Measurements from ENCODE around the gene CDK2. TPM values are rescaled to one million over a fixed set of nuclear protein-coding genes. Genes with fewer than 3 reads are reported as not detected.
"Not testable (repeated sequence)": the region's sequence is repeated elsewhere in the genome, so short reads cannot be mapped to it uniquely, and the experiment has no call there.

Gene CDK2
- total RNA-seq (2014; rRNA removed; shearing (Covaris generic)), result 44.7 and 52.3 TPM in 2 replicates

DNA sequence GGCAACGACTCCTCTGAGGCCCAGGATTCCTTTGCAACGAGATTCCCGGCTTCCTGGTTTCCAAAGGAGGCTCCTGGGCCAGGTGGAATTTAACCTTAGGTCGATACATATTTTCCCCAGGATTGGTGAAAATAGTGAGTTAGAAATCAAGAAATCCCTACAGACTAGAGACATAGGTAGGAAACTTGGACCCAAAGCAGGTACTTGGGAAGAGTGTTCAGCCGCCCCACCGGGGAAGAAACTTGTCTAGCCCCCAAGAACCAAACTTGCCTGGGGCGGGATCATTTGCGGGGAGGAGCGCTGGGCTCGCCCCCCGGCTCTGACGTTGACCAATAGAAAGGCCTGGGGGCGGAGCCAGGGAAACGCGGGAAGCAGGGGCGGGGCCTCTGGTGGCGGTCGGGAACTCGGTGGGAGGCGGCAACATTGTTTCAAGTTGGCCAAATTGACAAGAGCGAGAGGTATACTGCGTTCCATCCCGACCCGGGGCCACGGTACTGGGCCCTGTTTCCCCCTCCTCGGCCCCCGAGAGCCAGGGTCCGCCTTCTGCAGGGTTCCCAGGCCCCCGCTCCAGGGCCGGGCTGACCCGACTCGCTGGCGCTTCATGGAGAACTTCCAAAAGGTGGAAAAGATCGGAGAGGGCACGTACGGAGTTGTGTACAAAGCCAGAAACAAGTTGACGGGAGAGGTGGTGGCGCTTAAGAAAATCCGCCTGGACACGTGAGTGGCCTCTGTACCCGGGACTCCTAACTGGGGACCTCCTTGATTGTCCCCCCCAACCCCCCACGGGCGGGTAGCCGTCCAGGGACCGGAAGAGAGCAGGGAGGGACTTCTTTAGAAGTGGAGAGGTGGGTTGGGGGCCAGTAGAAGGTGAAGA lies at the start of gene CDK2:
CDK2 (plus strand) TSS at position 423 of the 874 bp plus-strand sequence; CDS start at position 602, 179 bp downstream.
- in situ Hi-C loops (cut with HindIII; ENCODE audit: low sequenced_read_pairs), result no loop called here
- DNase-seq (ENCODE audit: low spot score), result peak; percentile 85

DNA sequence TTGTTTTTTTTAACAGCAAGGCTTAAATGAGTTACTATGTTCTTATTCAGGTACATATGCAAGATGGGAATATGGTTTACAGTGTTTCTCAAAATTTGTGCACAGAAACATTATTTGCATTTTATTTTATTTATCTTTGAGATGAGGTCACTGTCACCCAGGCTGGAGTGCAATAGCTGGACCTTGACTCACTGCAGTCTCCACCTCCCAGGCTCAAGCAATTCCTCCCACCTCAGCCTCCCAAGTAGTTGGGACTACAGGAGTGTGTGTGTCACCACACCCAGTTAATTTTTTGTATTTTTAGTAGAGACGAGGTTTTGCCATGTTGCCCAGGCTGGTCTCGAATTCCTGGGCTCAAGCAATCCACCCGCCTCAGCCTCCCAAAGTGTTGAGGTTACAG lies 47.6 kb upstream of the CDK2 start:
- DNase-seq (ENCODE audit: low spot score); in situ Hi-C loops (cut with HindIII; ENCODE audit: low sequenced_read_pairs): not testable (repeated sequence)

GRCh38 chr12:55922126-55922525 lies 44.5 kb upstream of the CDK2 start:
- DNase-seq (ENCODE audit: low spot score), result no peak
- in situ Hi-C loops (cut with HindIII; ENCODE audit: low sequenced_read_pairs), result no loop called here

DNA sequence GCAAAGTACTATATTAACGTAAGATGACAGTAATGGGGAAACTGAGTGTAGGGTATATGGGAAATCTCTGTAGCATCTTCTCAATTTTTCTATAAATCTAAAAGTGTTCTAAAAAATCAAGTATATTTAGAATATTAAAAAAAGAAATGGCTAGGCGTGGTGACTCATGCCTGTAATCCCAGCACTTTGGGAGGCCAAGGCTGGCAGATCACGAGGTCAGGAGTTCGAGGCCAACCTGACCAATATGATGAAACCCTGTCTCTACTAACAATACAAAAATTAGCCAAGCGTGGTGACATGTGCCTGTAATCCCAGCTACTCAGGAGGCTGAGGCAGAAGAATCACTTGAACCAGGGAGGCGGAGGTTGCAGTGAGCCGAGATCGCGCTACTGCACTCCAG lies 43.0 kb upstream of the CDK2 start:
- in situ Hi-C loops (cut with HindIII; ENCODE audit: low sequenced_read_pairs), result not testable (repeated sequence)

GRCh38 chr12:55925371-55925770 lies 41.3 kb upstream of the CDK2 start:
- in situ Hi-C loops (cut with HindIII; ENCODE audit: low sequenced_read_pairs), result no loop called here
- no peak for DNase-seq (ENCODE audit: low spot score)

More for the DNA sequence above, 43.0 kb upstream of the CDK2 start:
- DNase-seq (ENCODE audit: low spot score), result not testable (repeated sequence)

GRCh38 chr12:55925870-55926737 lies 40.5 kb upstream of the CDK2 start:
- DNase-seq (ENCODE audit: low spot score), result peak; percentile 27
- in situ Hi-C loops (cut with HindIII; ENCODE audit: low sequenced_read_pairs), result no loop called here

DNA sequence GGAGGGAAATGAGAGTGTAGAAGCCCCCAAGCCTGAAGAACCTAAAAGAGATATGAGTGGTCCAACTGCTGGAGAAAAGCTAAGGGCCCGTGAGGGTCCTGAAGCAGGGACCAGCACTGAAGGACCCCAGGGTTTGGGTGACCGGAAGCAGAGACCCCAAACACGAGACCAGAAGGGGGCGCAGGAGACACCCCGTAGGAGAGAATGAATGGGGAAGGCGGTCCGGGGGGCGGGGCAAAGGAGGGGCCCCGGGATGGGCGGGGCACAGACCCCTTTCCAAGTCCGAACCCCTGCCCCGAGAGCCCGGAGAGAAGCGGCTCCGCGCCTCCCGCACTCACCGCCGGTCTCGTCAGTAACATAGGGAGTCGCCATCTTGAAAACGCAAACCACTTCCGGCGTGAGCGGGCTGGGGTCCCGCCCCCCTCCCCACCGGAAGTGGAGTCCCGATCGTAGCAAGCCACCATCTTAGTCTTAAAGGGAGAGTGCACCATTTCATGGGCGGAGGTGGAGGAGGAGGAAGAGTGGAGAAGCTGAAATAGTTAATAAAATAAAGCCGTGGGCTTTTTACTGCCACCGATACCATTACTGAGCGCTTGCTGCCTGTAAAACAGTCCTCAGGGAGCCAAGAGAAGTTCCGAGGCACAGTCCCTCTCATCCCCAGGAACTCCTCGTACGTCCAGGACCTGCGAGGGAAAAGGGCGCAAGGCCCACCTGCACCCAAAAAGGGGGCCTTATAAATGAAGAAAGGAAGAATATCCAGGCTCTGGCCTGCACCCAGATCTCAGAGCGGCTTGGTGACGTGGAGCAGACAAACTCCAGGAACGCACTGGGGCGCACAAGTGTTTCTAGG lies 39.7 kb upstream of the CDK2 start:
- in situ Hi-C loops (cut with HindIII; ENCODE audit: low sequenced_read_pairs), result no loop called here

GRCh38 chr12:55927588-55928502 lies 38.8 kb upstream of the CDK2 start, which contains the start of gene PYM1:
TSS of gene PYM1 (minus strand) at chr12:55927894. CDS start at chr12:55927761, 133 bp downstream.
- peak; percentile 86 for DNase-seq (ENCODE audit: low spot score)
- in situ Hi-C loops (cut with HindIII; ENCODE audit: low sequenced_read_pairs), result no loop called here

More for the DNA sequence above, 39.7 kb upstream of the CDK2 start:
- peak; percentile 93 for DNase-seq (ENCODE audit: low spot score)

DNA sequence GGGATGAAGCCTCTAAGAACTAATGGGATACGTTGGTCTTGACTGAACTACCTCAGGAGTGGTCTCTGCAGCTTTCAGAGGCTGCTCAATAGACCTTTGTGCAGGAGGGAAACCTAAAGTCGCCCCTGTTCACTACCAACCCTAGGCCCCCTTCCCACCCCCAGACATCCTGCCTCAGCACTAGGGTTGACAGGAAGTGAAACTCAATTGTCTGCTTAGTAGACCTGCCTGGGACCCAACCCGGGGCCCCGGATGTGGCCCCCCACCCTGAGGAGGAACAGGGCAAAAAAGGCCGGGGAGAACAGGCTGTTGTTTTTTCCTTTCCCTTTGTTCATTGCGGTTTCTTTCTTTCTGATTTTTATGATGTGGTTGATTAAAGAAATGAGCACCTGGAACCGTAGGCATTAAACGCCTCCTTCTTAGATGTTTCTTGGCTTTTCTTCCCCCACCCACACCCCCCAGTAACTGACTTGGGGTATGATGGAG lies 37.3 kb upstream of the CDK2 start:
- in situ Hi-C loops (cut with HindIII; ENCODE audit: low sequenced_read_pairs), result no loop called here

GRCh38 chr12:55930771-55931316 lies 35.8 kb upstream of the CDK2 start, which contains the start of gene DGKA:
TSS of gene DGKA (plus strand) at chr12:55931162. CDS start at chr12:55936504, 5,342 bp downstream.
- in situ Hi-C loops (cut with HindIII; ENCODE audit: low sequenced_read_pairs), result no loop called here
- peak; percentile 80 for DNase-seq (ENCODE audit: low spot score)

More for the DNA sequence above, 37.3 kb upstream of the CDK2 start:
- DNase-seq (ENCODE audit: low spot score), result no peak

GRCh38 chr12:55931317-55931779 lies 35.3 kb upstream of the CDK2 start:
- in situ Hi-C loops (cut with HindIII; ENCODE audit: low sequenced_read_pairs), result no loop called here
- peak; percentile 47 for DNase-seq (ENCODE audit: low spot score)

GRCh38 chr12:55931780-55932550 lies 34.7 kb upstream of the CDK2 start:
- peak; percentile 58 for DNase-seq (ENCODE audit: low spot score)
- in situ Hi-C loops (cut with HindIII; ENCODE audit: low sequenced_read_pairs), result no loop called here

- in situ Hi-C loops (cut with HindIII; ENCODE audit: low sequenced_read_pairs), result no loop called here
- peak; percentile 52 for DNase-seq (ENCODE audit: low spot score)
These were observed 34.1 kb upstream of the CDK2 start for GRCh38 chr12:55932551-55932910.

GRCh38 chr12:55933169-55933798 lies 33.3 kb upstream of the CDK2 start:
- DNase-seq (ENCODE audit: low spot score), result no peak
- in situ Hi-C loops (cut with HindIII; ENCODE audit: low sequenced_read_pairs), result no loop called here

DNA sequence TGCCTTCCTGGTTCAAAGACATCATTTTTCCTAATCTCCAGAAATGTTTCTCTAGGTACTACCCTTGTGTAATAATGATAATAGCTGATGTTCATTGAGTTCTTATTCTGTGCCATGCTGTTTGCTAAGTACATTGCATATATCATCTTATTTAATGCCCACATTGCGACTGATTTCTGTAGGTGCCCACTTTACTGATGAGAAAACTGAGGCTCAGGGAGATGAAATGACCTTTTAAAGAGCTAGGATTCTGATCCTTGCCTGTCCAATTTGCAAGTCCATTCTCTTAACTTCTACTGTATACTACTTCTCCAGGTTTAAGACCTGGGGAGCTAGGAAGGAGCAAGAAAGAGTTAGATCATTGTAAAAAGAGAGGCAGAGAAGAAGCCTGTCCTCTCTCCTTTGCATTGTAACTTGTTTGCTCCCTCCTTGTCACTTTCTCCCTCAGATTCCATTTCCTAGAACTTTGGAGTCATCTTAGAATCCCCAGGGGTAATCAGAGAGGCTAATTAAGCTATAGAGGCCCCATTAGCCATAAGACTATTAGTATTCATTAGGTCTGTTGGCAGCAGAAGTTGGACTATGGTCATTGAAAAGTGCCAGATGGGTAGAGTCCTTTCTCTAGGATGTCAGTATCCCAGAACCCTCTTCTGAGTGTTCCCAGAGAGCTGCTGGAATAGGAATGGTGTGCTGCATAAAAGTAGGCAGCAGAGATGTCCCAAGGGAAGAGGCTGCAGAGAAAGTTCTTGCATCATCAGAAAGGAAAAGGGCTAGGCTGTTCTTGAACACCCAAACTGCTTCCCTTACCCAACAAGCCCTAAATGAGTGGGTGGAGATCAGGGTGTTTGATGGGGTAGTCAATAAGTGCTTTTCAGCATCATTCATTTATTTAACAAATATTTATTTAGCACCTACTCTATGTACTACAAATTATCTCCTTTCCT lies 32.6 kb upstream of the CDK2 start:
- in situ Hi-C loops (cut with HindIII; ENCODE audit: low sequenced_read_pairs), result no loop called here
- no peak for DNase-seq (ENCODE audit: low spot score)

Data from G401 (cell line).